Neutrophil (primary cell): Measurements from ENCODE around the gene NDUFAF4.

ENCODE experiments used
- H3K27ac ChIP-seq: fragments of 200-600 bp; sonication (generic); 2 replicates; pipeline ENCODE4 v1.5.1; 2016; ENCODE audit warnings: mild to moderate bottlenecking, moderate library complexity
- H3K27me3 ChIP-seq: fragments of 200-600 bp; sonication (generic); 2 replicates; pipeline ENCODE4 v1.6.0; 2016; ENCODE audit warnings: mild to moderate bottlenecking
- H3K36me3 ChIP-seq: fragments of 200-600 bp; sonication (generic); 2 replicates; pipeline ENCODE4 v1.5.1; 2017
- H3K4me1 ChIP-seq, 2 experiments: fragments of 200-600 bp in 1 of 2; sonication (generic) in 1 of 2; 1 replicate in 1 of 2; 2 replicates in 1 of 2; pipeline versions ENCODE4 v1.5.1 to v1.6.1; 2013 to 2016; ENCODE audit warnings: low read depth in 1 of 2, low read length in 1 of 2, mild to moderate bottlenecking in 1 of 2, moderate library complexity in 1 of 2; ENCODE audit not compliant: control insufficient read depth in 1 of 2, insufficient read depth in 1 of 2
- H3K4me3 ChIP-seq, 2 experiments: fragments of 200-600 bp in 1 of 2; sonication (generic) in 1 of 2; 1 replicate in 1 of 2; 2 replicates in 1 of 2; pipeline ENCODE4 v1.5.1; 2013 to 2016; ENCODE audit warnings: low read depth in 1 of 2, low read length in 1 of 2, mild to moderate bottlenecking in 1 of 2, moderate library complexity in 1 of 2
- H3K9me3 ChIP-seq: fragments of 200-600 bp; sonication (generic); 2 replicates; pipeline ENCODE4 v1.5.1; 2016
- TF ChIP-seq, protein P1 (sequence below): fragments of 200-600 bp; sonication (generic); IDR thresholded peaks from 2 replicates; pipeline ENCODE4 v1.5.1; 2016; ENCODE audit warnings: antibody characterized with exemption

The NDUFAF4 gene

DNA sequence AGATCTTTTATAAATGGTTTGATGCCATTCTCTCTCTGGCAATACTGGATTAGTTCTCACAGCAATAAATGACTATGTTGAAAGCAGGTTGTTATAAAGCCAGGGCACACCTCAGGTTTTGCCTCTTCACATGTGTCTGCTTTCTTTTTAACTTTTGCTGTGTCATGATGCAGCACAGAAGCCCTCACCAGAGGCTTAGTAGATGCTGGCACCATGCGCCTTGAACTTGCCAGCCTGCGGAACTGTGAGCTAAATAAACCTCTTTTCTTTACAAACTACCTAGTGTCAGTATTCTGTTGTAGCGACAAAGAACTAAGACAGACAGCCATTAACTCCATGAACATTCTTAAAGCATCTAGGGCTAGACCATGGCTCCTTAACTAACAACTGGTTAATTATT lies 45.1 kb downstream of the NDUFAF4 start:
- H3K27me3 ChIP-seq: no peaks in the 10 kb centered on the region

DNA sequence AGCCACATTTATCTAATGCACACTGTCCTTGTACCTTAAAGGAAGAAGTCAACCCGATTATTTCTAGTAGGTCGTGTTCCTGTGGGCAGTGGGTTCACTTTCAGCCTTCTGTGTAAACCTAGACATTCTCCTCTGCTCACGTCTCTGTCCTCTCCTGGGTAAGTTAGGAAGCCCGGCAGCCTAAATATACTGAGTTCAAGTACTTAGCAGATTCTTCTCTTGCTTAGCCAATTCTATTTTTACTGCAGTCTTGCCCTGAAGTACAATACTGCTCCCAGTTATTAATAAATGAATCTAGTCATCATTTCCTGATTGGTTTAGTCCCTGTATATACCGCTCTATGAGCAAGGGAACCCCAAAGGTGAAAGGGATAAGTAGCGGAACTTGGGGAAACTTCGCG lies 45.8 kb downstream of the NDUFAF4 start:
- Histone ChIP-seq H3K4me1 (no peaks in the 10 kb centered on the region), H3K4me3 (no peak overlapping the region), H3K9me3 (no peaks in the 10 kb centered on the region), H3K27me3 (no peaks in the 10 kb centered on the region), H3K27ac (no peak overlapping the region), H3K36me3 (no peaks in the 10 kb centered on the region)
- TF ChIP-seq, protein P1, sequence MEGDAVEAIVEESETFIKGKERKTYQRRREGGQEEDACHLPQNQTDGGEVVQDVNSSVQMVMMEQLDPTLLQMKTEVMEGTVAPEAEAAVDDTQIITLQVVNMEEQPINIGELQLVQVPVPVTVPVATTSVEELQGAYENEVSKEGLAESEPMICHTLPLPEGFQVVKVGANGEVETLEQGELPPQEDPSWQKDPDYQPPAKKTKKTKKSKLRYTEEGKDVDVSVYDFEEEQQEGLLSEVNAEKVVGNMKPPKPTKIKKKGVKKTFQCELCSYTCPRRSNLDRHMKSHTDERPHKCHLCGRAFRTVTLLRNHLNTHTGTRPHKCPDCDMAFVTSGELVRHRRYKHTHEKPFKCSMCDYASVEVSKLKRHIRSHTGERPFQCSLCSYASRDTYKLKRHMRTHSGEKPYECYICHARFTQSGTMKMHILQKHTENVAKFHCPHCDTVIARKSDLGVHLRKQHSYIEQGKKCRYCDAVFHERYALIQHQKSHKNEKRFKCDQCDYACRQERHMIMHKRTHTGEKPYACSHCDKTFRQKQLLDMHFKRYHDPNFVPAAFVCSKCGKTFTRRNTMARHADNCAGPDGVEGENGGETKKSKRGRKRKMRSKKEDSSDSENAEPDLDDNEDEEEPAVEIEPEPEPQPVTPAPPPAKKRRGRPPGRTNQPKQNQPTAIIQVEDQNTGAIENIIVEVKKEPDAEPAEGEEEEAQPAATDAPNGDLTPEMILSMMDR: no peak

More for the DNA sequence above, 45.1 kb downstream of the NDUFAF4 start:
- H3K9me3 ChIP-seq: no peaks in the 10 kb centered on the region
- H3K4me1 ChIP-seq: no peaks in the 10 kb centered on the region
- no peak overlapping the region for H3K27ac ChIP-seq
- TF ChIP-seq, protein P1: no peak
- H3K4me3 ChIP-seq: no peak overlapping the region
- no peaks in the 10 kb centered on the region for H3K36me3 ChIP-seq

DNA sequence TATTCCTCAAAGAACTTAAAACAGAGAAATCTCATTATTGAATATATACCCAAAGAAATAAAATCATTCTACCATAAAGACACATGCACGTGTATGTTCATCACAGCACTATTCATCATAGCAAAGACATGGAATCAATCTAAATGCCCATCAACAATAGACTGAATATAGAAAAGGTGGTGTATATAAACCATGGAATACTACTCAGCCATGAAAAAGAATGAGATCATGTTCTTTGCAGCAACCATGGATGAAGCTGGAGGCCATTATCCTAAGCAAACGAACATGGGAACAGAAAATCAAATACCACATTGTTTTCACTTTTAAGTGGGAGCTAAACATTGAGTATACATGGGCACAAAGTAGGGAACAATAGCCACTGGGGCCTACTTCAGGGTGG lies 48.1 kb downstream of the NDUFAF4 start:
- H3K4me1 ChIP-seq: no peaks in the 10 kb centered on the region
- TF ChIP-seq, protein P1: no peak
- H3K36me3 ChIP-seq: no peaks in the 10 kb centered on the region
- no peaks in the 10 kb centered on the region for H3K9me3 ChIP-seq
- no peak overlapping the region for H3K4me3 ChIP-seq
- H3K27ac ChIP-seq: no peak overlapping the region
- H3K27me3 ChIP-seq: no peaks in the 10 kb centered on the region

DNA sequence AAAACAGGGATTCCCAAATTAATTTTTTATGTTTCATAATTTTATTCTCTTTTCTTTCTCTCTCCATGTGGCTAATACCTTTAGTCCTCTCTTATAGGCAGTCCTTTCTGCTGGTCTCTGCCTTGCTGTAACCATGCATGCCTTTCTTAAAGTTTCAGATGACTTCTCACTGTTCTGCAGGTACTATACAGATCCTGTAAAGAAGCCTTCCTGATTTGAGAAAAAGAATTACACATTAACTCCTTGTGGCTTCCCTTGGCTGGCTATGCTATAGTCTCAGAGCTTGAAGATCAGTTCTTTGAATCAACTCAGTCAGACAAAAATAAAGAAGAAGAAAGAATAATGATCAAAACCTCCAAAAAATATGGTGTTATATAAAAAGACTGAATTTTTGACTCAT lies 53.2 kb downstream of the NDUFAF4 start:
- TF ChIP-seq, protein P1: no peak
- Histone ChIP-seq H3K27me3 (peaks cover 20% of the 10 kb centered on the region), H3K36me3 (no peaks in the 10 kb centered on the region), H3K4me1 (no peaks in the 10 kb centered on the region), H3K27ac (no peak overlapping the region), H3K4me3 (no peak overlapping the region), H3K9me3 (no peaks in the 10 kb centered on the region)

DNA sequence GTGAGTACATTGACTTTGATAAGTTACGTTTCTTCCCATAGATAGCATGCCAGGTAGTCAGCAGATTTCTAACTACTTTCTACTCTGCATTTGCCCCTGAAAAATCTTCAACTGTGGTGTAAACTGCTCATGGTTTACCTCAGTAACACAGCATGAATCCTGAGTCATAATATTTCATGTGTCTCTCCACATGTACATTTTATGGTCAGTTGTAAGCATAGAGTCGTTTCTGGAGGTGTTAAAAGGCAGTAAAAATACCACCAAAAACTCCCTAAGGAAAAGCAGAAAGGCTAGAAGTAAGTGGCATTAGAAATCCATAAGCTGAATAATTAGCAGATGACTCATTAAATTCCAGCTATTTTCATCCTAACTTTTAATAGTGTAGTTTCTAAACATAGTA lies 56.3 kb downstream of the NDUFAF4 start:
- no peak overlapping the region for H3K27ac ChIP-seq
- TF ChIP-seq, protein P1: no peak
- H3K36me3 ChIP-seq: no peaks in the 10 kb centered on the region
- no peaks in the 10 kb centered on the region for H3K9me3 ChIP-seq
- peaks cover 0 to 14% of the 10 kb centered on the region in 2 experiments for H3K4me1 ChIP-seq
- H3K4me3 ChIP-seq: no peak overlapping the region
- peaks cover 52% of the 10 kb centered on the region for H3K27me3 ChIP-seq
